OCI-LY7 (cell line): ENCODE measurements around the gene SRGAP1. TPM values are rescaled to one million over a fixed set of nuclear protein-coding genes. Genes with fewer than 3 reads are reported as not detected.
"Not testable (repeated sequence)": the region's sequence is repeated elsewhere in the genome, so short reads cannot be mapped to it uniquely, and the experiment has no call there.

Source experiments
- BruUV-seq: library from RNA; stranded (reverse); fragments of 400-500 nt; replicated peaks from 2 replicates; lab custom pipeline; 2021; lab: Mats Ljungman, UMichigan
- CTCF ChIA-PET: fragments of 300-600 bp; sonication (Branson Sonifier 250); formaldehyde crosslinking; loops from one replicate; lab custom pipeline; 2022; ENCODE audit warnings: antibody characterized with exemption; ENCODE audit not compliant: unreplicated experiment; lab: Charles Lee
- POLR2A ChIA-PET: fragments of 300-600 bp; sonication (Branson Sonifier 250); formaldehyde crosslinking; loops from one replicate; lab custom pipeline; 2022; ENCODE audit warnings: antibody characterized with exemption; lab: Charles Lee
- DNase-seq: peaks from one replicate; pipeline ENCODE4 v3.0.0-alpha.2; 2015; ENCODE audit warnings: low spot score
- H2AFZ ChIP-seq: fragments of 200-600 bp; sonication (generic), shearing (Covaris generic); 2 replicates; pipeline ENCODE4 v1.6.1; 2014; ENCODE audit warnings: mild to moderate bottlenecking, antibody characterized with exemption, low read length, moderate library complexity
- H3K27ac ChIP-seq: fragments of 200-600 bp; sonication (generic); 2 replicates; pipeline ENCODE4 v1.5.1; 2014; ENCODE audit warnings: mixed run types, low read depth, mild to moderate bottlenecking, moderate library complexity, low read length, inconsistent platforms; ENCODE audit not compliant: poor library complexity, severe bottlenecking
- H3K36me3 ChIP-seq: fragments of 200-600 bp; sonication (generic); 2 replicates; pipeline ENCODE4 v1.6.1; 2014; ENCODE audit warnings: mild to moderate bottlenecking, antibody characterized with exemption, low read length, moderate library complexity, mixed read lengths; ENCODE audit not compliant: insufficient read depth
- H3K4me1 ChIP-seq: fragments of 200-600 bp; sonication (generic); 2 replicates; pipeline ENCODE4 v1.5.1; 2014; ENCODE audit warnings: mild to moderate bottlenecking, low read length; ENCODE audit not compliant: insufficient read depth, poor library complexity, severe bottlenecking
- H3K4me2 ChIP-seq: fragments of 200-600 bp; sonication (generic); 2 replicates; pipeline ENCODE4 v1.6.1; 2014; ENCODE audit warnings: mild to moderate bottlenecking, low read length
- H3K4me3 ChIP-seq: fragments of 200-600 bp; sonication (generic); 2 replicates; pipeline ENCODE4 v1.5.1; 2014; ENCODE audit warnings: mild to moderate bottlenecking, low read depth, low read length; ENCODE audit not compliant: poor library complexity, severe bottlenecking
- H3K79me2 ChIP-seq: fragments of 200-600 bp; sonication (generic); 2 replicates; pipeline ENCODE4 v1.6.1; 2016; ENCODE audit warnings: low read depth, mild to moderate bottlenecking, low read length, moderate library complexity, mixed read lengths; ENCODE audit not compliant: insufficient read depth
- H3K9me2 ChIP-seq: fragments of 200-600 bp; sonication (generic); 2 replicates; pipeline ENCODE4 v1.6.1; 2016; ENCODE audit warnings: mild to moderate bottlenecking, low read length, mixed read lengths; ENCODE audit not compliant: insufficient read depth
- H3K9me3 ChIP-seq: fragments of 200-600 bp; sonication (generic); 2 replicates; pipeline ENCODE4 v1.6.1; 2014; ENCODE audit warnings: mild to moderate bottlenecking, mixed run types, low read length, mixed read lengths
- H4K20me1 ChIP-seq: fragments of 200-600 bp; sonication (generic); 2 replicates; pipeline ENCODE4 v1.6.1; 2014; ENCODE audit warnings: mild to moderate bottlenecking, antibody characterized with exemption, low read length, moderate library complexity, mixed read lengths; ENCODE audit not compliant: insufficient read depth
- CTCF ChIP-seq: fragments of 200-600 bp; sonication (generic); conservative IDR thresholded peaks from 2 replicates; pipeline ENCODE4 v1.5.1; 2014; ENCODE audit warnings: mild to moderate bottlenecking, antibody characterized with exemption, low read length, moderate library complexity, mixed read lengths
- EZH2phosphoT487 ChIP-seq: fragments of 200-600 bp; sonication (generic); IDR thresholded peaks from 2 replicates; pipeline ENCODE4 v1.6.1; 2018; ENCODE audit warnings: low read depth, borderline replicate concordance, mild to moderate bottlenecking, mixed run types, antibody characterized with exemption, low read length, moderate library complexity, mixed read lengths
- intact Hi-C: fragments of 100-400 bp; cut with micrococcal nuclease; formaldehyde crosslinking; loops from one replicate; pipeline ENCODE4 v1.10.0; 2022; ENCODE audit not compliant: unreplicated experiment
- total RNA-seq, 2 experiments: library from RNA; depleted of rRNA in 1 of 2; stranded (reverse); fragments of >200 nt in 1 of 2; shearing (Covaris generic) in 1 of 2; gene quantifications; 2 replicates each; pipeline ENCODE4 v1.2.3, GENCODE V29; 2014 to 2022

SRGAP1 gene
- total RNA-seq, 2 experiments from 2014 or later: 0.06 TPM; not detected in 1

GRCh38 chr12:63876980-63877379, 32.5 kb downstream of the SRGAP1 start:
- ChIA-PET CTCF (no interaction called here), POLR2A (interaction anchor here (1.5 kb wide), 1 partner anchor 14 kb away, joined by 4 read pairs; no protein-coding TSS in a partner anchor)
- intact Hi-C loops: no loop called here
- Histone ChIP-seq H3K9me2 (no peaks in the 10 kb centered on the region), H4K20me1 (no peaks in the 10 kb centered on the region), H3K9me3 (no peaks in the 10 kb centered on the region), H3K27ac (no peak overlapping the region), H3K36me3 (no peaks in the 10 kb centered on the region), H3K4me1 (no peaks in the 10 kb centered on the region), H3K79me2 (no peaks in the 10 kb centered on the region), H3K4me2 (no peak overlapping the region), H2AFZ (no peak overlapping the region), H3K4me3 (no peak overlapping the region)
- no peak for DNase-seq
- TF ChIP-seq CTCF (no peak), EZH2phosphoT487 (no peak)
- BruUV-seq: no TSS peak

GRCh38 chr12:63877693-63878092, 33.2 kb downstream of the SRGAP1 start:
- no peak overlapping the region for H3K4me2 ChIP-seq
- no peak overlapping the region for H3K27ac ChIP-seq
- no peak overlapping the region for H2AFZ ChIP-seq
- H3K79me2 ChIP-seq: no peaks in the 10 kb centered on the region
- no peaks in the 10 kb centered on the region for H4K20me1 ChIP-seq
- H3K4me3 ChIP-seq: no peak overlapping the region
- intact Hi-C loops: no loop called here
- no peaks in the 10 kb centered on the region for H3K9me3 ChIP-seq
- no peaks in the 10 kb centered on the region for H3K4me1 ChIP-seq
- DNase-seq: no peak
- CTCF ChIA-PET: no interaction called here
- no TSS peak for BruUV-seq
- no peaks in the 10 kb centered on the region for H3K36me3 ChIP-seq
- H3K9me2 ChIP-seq: no peaks in the 10 kb centered on the region
- POLR2A ChIA-PET: interaction anchor here (0.6 kb wide), 1 partner anchor 84 kb away, joined by 3 read pairs; no protein-coding TSS in a partner anchor
- TF ChIP-seq EZH2phosphoT487 (no peak), CTCF (no peak)

GRCh38 chr12:63880235-63880634, 35.7 kb downstream of the SRGAP1 start:
- intact Hi-C loops, H3K4me1 ChIP-seq, H3K4me3 ChIP-seq, H3K9me2 ChIP-seq, POLR2A ChIA-PET, BruUV-seq, H3K27ac ChIP-seq, DNase-seq, H2AFZ ChIP-seq, H3K9me3 ChIP-seq, H4K20me1 ChIP-seq, H3K4me2 ChIP-seq, CTCF ChIA-PET, H3K36me3 ChIP-seq, H3K79me2 ChIP-seq: not testable (repeated sequence)
